ENCODE results near the gene CEP170B. TPM values are rescaled to one million over a fixed set of nuclear protein-coding genes. Genes with fewer than 3 reads are reported as not detected.

The CEP170B gene
- total and polyA plus RNA-seq, 2 donors (not counting 3 experiments of a cell fraction or from before 2014, with no cell fraction given): 13.9 to 38.6 TPM

DNA sequence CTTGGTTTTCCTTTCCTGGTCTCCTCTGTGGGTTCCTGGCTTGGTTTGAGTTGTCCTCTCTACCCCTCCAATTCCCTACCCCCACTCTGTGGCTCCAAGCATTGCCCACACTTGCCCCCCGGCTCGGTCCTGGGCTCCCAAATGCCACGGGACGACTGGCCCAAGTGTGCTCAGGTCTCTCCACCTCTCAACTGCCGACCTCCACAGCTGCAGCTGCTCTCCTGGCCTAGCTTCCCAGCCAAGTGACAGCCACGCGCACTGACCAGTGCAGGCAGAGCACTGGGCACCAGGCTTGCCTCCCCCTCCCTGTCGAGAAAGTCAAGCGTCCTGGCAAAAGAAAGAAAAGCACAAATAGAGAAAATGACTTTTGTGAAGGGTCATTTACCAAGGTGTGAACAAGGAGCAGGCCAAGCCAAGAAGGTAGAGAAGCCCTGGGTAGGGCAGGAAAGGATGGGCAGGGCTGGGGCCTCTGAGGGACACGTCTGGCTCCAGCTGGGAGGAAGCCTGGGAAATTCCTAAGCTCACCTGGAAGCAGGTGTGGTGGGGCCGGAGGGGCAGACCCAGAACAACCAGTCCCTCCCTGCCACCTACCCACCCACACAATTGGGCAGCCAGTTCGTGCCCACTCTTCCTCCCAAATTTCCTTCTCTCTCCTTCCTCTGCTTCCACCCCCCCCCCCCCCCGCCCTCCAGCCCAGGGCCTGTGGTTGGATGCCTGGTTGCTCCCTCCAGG lies 1.8 kb upstream of the CEP170B start:
- Histone ChIP-seq H3K36me3 (ENCODE audit: control insufficient read depth in 2 of 2, extremely low read depth in 1 of 2, insufficient read depth in 2 of 2, low read length in 2 of 2) (no peaks in the 10 kb centered on the region), H3K27me3 (ENCODE audit: control insufficient read depth in 2 of 2, insufficient read depth in 2 of 2, low read length in 2 of 2) (peaks cover 13 to 16% of the 10 kb centered on the region in 2 experiments), H3K79me2 (ENCODE audit: control insufficient read depth, insufficient read depth, low read length) (peaks cover 20% of the 10 kb centered on the region), H3K4me1 (ENCODE audit: control insufficient read depth, extremely low read depth, insufficient read depth, low read length) (peaks cover 5% of the 10 kb centered on the region), H3K4me3 (replicated peaks in 1 of 3; ENCODE audit: insufficient read depth in 1 of 3, low read depth in 1 of 3, low read length in 3 of 3) (no peak overlapping the region), H3K9ac (replicated peaks; ENCODE audit: extremely low read depth, insufficient read depth, low read length) (no peak overlapping the region), H3K9me1 (replicated peaks; ENCODE audit: control insufficient read depth, extremely low read depth, insufficient read depth, low read length) (no peaks in the 10 kb centered on the region), H3K9me3 (replicated peaks; ENCODE audit: control insufficient read depth, insufficient read depth, low read length) (no peaks in the 10 kb centered on the region), H3K27ac (ENCODE audit: insufficient read depth, low read depth, low read length) (no peak overlapping the region), H2AFZ (ENCODE audit: low read depth, low read length) (no peak overlapping the region), H3K4me2 (ENCODE audit: insufficient read depth, low read length) (no peak overlapping the region), H4K20me1 (replicated peaks; ENCODE audit: control insufficient read depth, extremely low read depth, insufficient read depth, low read length) (no peaks in the 10 kb centered on the region)
- no TSS peak for BruUV-seq (replicated peaks)
- intact Hi-C loops (cut with micrococcal nuclease): no loop called here
- FAIRE-seq (no peak), DNase-seq (ENCODE audit: low read depth, low spot score) (no peak)
- TF ChIP-seq, protein P1, sequence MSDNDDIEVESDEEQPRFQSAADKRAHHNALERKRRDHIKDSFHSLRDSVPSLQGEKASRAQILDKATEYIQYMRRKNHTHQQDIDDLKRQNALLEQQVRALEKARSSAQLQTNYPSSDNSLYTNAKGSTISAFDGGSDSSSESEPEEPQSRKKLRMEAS (IDR thresholded peaks at IDR 0.05; ENCODE audit: insufficient read depth, insufficient read length): no peak
- no peak for TF ChIP-seq FOS (IDR thresholded peaks at IDR 0.05; ENCODE audit: borderline replicate concordance, insufficient read depth, low read length)
- TF ChIP-seq MYC (IDR thresholded peaks at IDR 0.05; ENCODE audit: low read depth, low read length): no peak
- no peak for TF ChIP-seq GATA2 (IDR thresholded peaks at IDR 0.05; ENCODE audit: insufficient read depth, insufficient read length, low read depth, low read length)
- ChIA-PET POLR2A (interaction anchor here (0.6 kb wide), 1 partner anchor 11 kb away, joined by 3 read pairs; no protein-coding TSS in a partner anchor), CTCF (interaction anchor here (0.9 kb wide), 1 partner anchor 95 kb away, joined by 4 read pairs; no protein-coding TSS in a partner anchor)
- dilution Hi-C loops (cut with MboI; ENCODE audit: extremely low pct_ligation_motif_present, low sequenced_read_pairs): no loop called here

DNA sequence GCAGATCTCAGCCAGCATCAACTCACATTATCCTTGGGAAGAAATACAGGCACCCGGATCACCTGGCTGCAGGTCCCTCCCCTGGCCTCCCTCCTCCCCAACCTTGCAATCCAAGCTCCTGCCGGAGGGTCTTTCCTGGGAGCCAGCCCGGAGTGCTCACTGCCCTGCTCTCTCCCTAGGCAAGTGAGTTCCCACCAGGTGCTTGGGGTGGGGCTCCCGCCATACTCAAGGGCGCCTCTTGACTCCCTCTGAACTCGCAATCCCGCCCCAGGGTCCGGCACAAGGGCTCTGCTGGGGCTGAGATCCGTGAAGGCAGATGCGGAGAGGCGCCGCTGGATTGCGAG lies 1.2 kb upstream of the CEP170B start:
- H3K9ac ChIP-seq (replicated peaks; ENCODE audit: extremely low read depth, insufficient read depth, low read length): no peak overlapping the region
- CTCF ChIA-PET: interaction anchor here (0.9 kb wide), 1 partner anchor 95 kb away, joined by 4 read pairs; no protein-coding TSS in a partner anchor
- H3K36me3 ChIP-seq (ENCODE audit: control insufficient read depth in 2 of 2, extremely low read depth in 1 of 2, insufficient read depth in 2 of 2, low read length in 2 of 2): no peaks in the 10 kb centered on the region
- no peak for FAIRE-seq
- no peak for DNase-seq (ENCODE audit: low read depth, low spot score)
- H2AFZ ChIP-seq (ENCODE audit: low read depth, low read length): no peak overlapping the region
- H3K4me1 ChIP-seq (ENCODE audit: control insufficient read depth, extremely low read depth, insufficient read depth, low read length): peaks cover 5% of the 10 kb centered on the region
- H3K4me2 ChIP-seq (ENCODE audit: insufficient read depth, low read length): no peak overlapping the region
- dilution Hi-C loops (cut with MboI; ENCODE audit: extremely low pct_ligation_motif_present, low sequenced_read_pairs) (no loop called here), intact Hi-C loops (cut with micrococcal nuclease) (loop anchor here (2.0 kb wide), 1 partner anchor 37 kb away; no protein-coding TSS in a partner anchor)
- H4K20me1 ChIP-seq (replicated peaks; ENCODE audit: control insufficient read depth, extremely low read depth, insufficient read depth, low read length): no peaks in the 10 kb centered on the region
- peaks cover 20% of the 10 kb centered on the region for H3K79me2 ChIP-seq (ENCODE audit: control insufficient read depth, insufficient read depth, low read length)
- H3K27ac ChIP-seq (ENCODE audit: insufficient read depth, low read depth, low read length): no peak overlapping the region
- TF ChIP-seq FOS (IDR thresholded peaks at IDR 0.05; ENCODE audit: borderline replicate concordance, insufficient read depth, low read length): no peak
- no peak for TF ChIP-seq JUN (IDR thresholded peaks at IDR 0.05; ENCODE audit: borderline replicate concordance, insufficient read depth, insufficient read length, low read depth)
- no peak for TF ChIP-seq GATA2 (IDR thresholded peaks at IDR 0.05; ENCODE audit: insufficient read depth, insufficient read length, low read depth, low read length)
- TF ChIP-seq EZH2 (IDR thresholded peaks at IDR 0.05; ENCODE audit: borderline replicate concordance, low read depth, low read length, severe bottlenecking): no peak
- no peak for TF ChIP-seq MYC (IDR thresholded peaks at IDR 0.05; ENCODE audit: low read depth, low read length)
- TF ChIP-seq, protein P2, sequence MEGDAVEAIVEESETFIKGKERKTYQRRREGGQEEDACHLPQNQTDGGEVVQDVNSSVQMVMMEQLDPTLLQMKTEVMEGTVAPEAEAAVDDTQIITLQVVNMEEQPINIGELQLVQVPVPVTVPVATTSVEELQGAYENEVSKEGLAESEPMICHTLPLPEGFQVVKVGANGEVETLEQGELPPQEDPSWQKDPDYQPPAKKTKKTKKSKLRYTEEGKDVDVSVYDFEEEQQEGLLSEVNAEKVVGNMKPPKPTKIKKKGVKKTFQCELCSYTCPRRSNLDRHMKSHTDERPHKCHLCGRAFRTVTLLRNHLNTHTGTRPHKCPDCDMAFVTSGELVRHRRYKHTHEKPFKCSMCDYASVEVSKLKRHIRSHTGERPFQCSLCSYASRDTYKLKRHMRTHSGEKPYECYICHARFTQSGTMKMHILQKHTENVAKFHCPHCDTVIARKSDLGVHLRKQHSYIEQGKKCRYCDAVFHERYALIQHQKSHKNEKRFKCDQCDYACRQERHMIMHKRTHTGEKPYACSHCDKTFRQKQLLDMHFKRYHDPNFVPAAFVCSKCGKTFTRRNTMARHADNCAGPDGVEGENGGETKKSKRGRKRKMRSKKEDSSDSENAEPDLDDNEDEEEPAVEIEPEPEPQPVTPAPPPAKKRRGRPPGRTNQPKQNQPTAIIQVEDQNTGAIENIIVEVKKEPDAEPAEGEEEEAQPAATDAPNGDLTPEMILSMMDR (IDR thresholded peaks at IDR 0.05; ENCODE audit: extremely low read depth in 1 of 2, insufficient read depth in 1 of 2, low read depth in 1 of 2, low read length in 2 of 2): no peak
- no peak for TF ChIP-seq POLR2A (IDR thresholded peaks at IDR 0.05; ENCODE audit: low read depth, low read length)
- TF ChIP-seq, protein P1 (IDR thresholded peaks at IDR 0.05; ENCODE audit: insufficient read depth, insufficient read length): no peak
- no peak for TF ChIP-seq POLR2AphosphoS5 (IDR thresholded peaks at IDR 0.05; ENCODE audit: insufficient read depth, low read depth, low read length)
- no TSS peak for BruUV-seq (replicated peaks)
- H3K27me3 ChIP-seq (ENCODE audit: control insufficient read depth in 2 of 2, insufficient read depth in 2 of 2, low read length in 2 of 2): peaks cover 13 to 16% of the 10 kb centered on the region in 2 experiments
- no peaks in the 10 kb centered on the region for H3K9me3 ChIP-seq (replicated peaks; ENCODE audit: control insufficient read depth, insufficient read depth, low read length)
- H3K9me1 ChIP-seq (replicated peaks; ENCODE audit: control insufficient read depth, extremely low read depth, insufficient read depth, low read length): no peaks in the 10 kb centered on the region
- no peak overlapping the region for H3K4me3 ChIP-seq (replicated peaks in 1 of 3; ENCODE audit: insufficient read depth in 1 of 3, low read depth in 1 of 3, low read length in 3 of 3)
- POLR2A ChIA-PET: no interaction called here
